ENCODE measurements around the gene PCDHGB4.
"Not testable (repeated sequence)": the region's sequence is repeated elsewhere in the genome, so short reads cannot be mapped to it uniquely, and the experiment has no call there.

The PCDHGB4 gene

DNA sequence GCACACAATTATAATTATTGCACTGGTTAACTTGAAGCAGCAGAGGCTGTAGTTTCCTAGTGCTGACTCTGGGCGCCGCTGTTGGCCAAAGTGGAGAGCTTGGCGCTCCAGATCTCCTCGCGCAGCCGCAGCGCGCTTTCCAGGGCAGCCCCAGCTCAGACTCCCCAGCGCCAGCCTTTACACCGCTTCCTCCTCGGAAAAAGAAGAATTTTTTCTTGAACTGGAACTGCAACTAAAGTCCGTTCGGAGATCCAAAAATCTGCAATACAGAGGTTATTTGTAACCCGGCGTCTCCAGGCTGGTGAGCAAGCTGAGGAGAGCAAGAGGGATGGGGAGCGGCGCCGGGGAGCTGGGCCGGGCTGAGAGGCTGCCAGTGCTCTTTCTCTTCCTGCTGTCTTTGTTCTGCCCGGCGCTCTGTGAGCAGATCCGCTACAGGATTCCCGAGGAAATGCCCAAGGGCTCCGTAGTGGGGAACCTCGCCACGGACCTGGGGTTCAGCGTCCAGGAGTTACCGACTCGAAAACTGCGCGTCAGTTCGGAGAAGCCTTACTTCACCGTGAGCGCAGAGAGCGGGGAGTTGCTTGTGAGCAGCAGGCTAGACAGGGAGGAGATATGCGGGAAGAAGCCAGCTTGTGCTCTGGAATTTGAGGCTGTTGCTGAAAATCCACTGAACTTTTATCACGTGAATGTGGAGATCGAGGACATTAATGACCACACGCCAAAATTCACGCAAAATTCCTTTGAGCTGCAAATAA lies at the start of gene PCDHGB4:
TSS of gene PCDHGB4 (plus strand) at position 142 of the 755 bp plus-strand sequence. CDS start at position 329, 187 bp downstream.
- DNase-seq: peak; percentile 69

DNA sequence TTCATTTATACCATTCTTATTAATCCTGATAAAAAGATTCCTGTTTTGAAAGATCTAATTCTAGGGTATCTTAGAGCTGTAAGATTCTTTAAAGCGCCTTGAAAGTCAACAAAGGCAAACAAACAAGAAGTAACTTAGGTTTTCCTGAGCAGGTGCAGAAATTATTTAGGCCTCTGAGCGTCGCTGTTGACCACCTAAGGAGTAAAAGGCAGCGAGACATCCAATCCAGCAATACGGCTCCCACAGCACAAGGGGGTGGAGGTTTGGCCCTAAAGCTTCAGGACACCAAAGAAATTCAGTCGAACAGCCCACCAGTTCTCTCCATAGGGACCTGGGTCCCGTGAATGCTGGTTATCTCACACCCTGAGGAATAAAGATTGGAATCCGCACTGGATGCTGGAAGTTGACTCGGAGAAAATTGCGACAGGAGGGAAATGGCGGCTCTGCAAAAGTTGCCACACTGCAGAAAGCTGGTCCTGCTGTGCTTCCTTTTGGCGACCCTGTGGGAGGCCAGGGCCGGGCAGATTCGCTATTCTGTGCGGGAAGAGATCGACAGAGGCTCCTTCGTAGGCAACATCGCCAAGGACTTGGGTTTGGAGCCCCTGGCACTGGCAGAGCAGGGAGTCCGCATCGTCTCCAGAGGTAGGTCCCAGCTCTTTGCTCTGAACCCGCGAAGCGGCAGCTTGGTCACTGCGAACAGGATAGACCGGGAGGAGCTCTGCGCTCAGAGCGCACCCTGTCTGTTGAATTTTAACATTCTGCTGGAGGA lies 48.8 kb upstream of the PCDHGB4 start, which contains the start of gene PCDHGA2:
TSS of gene PCDHGA2 (plus strand) at position 223 of the 769 bp plus-strand sequence.
- DNase-seq: no peak

DNA sequence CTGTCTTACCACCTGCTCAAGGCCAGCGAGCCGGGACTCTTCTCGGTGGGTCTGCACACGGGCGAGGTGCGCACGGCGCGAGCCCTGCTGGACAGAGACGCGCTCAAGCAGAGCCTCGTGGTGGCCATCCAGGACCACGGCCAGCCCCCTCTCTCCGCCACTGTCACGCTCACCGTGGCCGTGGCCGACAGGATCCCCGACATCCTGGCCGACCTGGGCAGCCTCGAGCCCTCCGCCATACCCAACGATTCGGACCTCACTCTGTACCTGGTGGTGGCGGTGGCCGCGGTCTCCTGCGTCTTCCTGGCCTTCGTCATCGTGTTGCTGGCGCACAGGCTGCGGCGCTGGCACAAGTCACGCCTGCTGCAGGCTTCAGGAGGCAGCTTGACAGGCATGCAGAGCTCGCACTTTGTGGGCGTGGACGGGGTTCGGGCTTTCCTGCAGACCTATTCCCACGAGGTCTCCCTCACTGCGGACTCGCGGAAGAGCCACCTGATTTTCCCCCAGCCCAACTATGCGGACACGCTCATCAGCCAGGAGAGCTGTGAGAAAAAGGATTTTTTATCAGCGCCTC lies 46.6 kb upstream of the PCDHGB4 start:
- not testable (repeated sequence) for DNase-seq

DNA sequence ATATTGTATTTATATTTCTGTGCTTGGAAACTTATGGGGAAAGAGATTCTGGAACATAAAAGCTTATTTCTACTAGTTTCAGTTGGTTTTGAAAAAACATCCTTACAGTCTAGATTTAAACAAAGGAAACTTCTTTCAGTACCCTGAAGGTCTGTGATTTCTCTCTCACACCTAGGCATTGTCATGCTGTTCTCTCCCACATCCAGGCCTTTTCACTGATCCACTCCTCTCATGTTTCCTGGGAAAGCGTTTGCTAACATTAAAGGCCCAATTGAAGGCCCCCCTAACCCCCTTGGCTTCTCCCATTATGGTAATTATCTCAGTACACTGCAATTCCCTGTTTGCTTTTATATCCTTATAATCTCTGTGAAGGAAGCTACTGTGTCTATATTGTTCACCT lies 44.7 kb upstream of the PCDHGB4 start:
- no peak for DNase-seq

DNA sequence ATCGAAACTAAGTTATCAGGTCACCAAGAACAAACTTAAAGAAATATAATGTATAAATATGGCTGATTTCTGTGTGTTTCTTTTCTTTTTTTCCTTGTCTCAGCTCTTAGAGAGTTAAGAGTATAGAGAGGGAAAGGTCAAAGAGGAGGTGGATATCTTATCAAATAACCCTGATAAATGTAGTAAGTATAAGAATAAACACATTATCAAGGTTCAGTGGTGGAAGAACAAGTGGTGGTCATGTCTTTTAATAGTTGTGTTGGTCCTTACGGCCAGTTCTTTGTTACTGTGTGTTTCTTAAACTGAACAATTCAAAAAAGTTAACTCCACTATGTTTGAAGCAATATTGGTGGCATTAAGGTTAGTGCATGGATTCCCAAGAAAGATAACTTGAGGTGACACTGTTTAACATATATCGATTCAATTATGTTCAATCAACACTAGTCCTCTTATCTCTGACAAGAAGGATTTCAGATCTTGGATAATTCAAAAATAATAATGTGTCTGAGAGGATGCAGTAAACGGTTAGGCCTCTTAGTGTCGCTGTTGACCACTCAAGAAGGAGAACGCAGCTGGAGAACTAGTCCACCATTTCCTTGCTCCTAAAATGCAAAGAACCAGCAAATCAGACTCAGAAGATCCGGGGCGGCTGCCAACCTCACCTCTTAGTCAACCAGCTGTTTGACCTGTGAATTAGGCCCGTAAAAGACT lies 44.1 kb upstream of the PCDHGB4 start, which contains the start of gene PCDHGA3:
TSS of gene PCDHGA3 (plus strand) at position 588 of the 711 bp plus-strand sequence. CDS start 205 bp downstream, outside the sequence.
- no peak for DNase-seq

DNA sequence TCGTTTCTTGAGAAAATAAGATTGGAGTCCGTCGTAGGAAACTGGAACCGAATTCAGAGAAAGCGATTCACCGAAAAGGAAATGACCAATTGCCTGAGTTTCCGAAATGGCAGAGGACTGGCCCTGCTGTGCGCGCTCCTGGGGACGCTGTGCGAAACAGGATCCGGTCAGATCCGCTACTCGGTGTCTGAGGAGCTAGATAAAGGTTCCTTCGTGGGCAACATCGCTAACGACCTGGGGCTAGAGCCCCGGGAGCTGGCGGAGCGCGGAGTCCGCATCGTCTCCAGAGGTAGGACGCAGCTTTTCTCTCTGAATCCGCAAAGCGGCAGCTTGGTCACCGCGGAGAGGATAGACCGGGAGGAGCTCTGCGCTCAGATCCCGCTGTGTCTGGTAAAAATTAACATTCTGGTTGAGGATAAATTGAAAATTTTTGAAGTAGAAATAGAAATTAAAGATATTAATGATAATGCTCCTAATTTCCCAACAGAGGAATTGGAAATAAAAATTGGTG lies 43.5 kb upstream of the PCDHGB4 start:
- DNase-seq: no peak

DNA sequence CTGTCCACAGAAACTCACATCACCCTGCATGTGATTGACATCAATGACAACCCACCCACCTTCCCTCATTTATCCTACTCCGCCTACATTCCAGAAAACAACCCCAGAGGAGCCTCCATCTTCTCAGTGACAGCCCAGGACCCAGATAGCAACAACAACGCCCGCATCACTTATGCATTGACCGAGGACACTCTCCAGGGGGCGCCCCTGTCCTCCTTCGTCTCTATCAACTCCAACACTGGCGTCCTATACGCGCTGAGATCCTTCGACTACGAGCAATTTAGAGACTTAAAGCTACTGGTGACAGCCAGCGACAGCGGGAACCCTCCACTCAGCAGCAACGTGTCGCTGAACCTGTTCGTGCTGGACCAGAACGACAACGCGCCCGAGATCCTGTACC lies 42.2 kb upstream of the PCDHGB4 start:
- no peak for DNase-seq

DNA sequence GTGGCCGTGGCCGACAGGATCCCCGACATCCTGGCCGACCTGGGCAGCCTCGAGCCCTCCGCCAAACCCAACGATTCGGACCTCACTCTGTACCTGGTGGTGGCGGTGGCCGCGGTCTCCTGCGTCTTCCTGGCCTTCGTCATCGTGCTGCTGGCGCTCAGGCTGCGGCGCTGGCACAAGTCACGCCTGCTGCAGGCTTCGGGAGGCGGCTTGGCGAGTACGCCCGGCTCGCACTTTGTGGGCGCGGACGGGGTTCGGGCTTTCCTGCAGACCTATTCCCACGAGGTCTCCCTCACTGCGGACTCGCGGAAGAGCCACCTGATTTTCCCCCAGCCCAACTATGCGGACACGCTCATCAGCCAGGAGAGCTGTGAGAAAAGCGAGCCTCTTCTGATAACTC lies 41.5 kb upstream of the PCDHGB4 start:
- not testable (repeated sequence) for DNase-seq

DNA sequence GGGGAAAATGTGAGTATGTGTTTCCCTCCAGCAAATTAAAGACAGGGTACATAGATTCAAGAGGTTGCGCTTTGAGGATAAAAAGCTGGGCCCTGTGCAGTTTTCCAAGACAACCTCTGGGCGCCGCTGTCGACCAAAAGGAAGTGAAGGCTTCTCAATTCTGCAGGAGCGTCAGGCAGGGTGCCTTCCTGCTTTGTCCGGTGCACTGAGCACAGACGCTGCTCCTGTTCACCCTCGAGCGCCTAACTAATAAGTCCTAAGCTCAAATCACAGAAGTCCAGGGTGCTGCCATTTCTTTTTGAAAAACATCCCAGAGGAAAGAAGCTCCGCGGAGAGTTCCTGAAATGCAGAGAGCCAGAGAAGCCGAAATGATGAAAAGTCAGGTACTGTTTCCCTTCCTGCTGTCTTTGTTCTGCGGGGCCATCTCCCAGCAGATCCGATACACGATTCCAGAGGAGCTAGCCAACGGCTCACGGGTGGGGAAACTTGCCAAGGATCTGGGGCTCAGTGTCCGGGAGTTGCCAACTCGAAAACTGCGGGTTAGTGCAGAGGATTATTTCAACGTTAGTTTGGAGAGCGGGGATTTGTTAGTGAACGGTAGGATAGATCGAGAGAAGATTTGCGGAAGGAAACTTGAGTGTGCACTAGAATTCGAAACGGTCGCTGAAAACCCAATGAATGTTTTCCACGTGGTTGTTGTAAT lies 37.4 kb upstream of the PCDHGB4 start, which contains the start of gene PCDHGB1:
TSS of gene PCDHGB1 (plus strand) at position 183 of the 703 bp plus-strand sequence. CDS start at position 345, 162 bp downstream.
- peak; percentile 72 for DNase-seq

DNA sequence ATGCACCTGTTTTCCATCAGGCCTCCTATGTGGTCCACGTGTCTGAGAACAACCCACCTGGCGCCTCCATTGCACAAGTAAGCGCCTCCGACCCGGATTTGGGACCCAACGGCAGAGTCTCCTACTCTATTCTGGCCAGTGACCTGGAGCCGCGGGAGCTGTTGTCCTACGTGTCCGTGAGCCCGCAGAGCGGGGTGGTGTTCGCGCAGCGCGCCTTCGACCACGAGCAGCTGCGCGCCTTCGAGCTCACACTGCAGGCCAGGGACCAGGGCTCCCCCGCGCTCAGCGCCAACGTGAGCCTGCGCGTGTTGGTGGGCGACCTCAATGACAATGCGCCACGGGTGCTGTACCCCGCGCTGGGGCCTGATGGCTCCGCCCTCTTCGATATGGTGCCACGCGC lies 35.9 kb upstream of the PCDHGB4 start:
- no peak for DNase-seq

DNA sequence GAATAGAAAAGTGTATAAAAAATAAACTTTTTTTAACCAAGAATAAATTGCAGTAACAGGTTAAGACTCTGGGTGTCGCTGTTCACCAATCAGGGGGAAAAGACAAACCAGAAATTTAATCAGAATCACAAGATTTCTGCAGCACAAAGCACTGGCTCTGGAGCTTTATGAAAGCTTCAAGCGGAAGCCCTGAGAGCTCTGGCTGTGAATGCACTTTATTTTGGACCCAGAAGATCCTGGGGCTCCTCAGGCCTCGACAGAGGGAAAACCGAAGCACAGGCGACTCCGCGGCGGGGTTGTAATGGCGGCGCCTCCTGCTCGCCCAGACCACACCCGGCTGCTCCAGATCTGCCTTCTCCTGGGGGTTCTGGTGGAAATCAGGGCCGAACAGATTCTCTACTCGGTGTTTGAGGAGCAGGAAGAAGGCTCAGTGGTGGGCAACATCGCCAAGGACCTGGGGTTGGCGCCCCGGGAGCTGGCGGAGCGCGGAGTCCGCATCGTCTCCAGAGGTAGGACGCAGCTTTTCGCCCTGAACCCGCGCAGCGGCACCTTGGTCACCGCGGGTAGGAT lies 32.5 kb upstream of the PCDHGB4 start, which contains the start of gene PCDHGA4:
TSS of gene PCDHGA4 (plus strand) at position 122 of the 570 bp plus-strand sequence. CDS start at position 209, 87 bp downstream.
- DNase-seq: no peak

DNA sequence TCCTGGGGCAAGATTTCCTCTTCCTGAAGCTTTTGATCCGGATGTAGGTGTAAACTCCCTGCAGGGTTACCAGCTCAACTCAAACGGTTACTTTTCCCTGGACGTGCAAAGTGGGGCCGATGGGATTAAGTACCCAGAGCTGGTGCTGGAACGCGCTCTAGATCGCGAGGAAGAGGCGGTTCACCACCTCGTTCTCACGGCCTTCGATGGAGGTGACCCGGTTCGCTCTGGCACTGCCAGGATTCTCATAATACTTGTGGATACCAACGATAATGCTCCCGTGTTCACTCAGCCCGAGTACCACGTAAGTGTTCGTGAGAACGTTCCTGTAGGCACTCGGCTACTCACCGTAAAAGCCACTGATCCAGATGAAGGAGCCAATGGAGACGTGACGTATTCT lies 31.9 kb upstream of the PCDHGB4 start:
- no peak for DNase-seq

DNA sequence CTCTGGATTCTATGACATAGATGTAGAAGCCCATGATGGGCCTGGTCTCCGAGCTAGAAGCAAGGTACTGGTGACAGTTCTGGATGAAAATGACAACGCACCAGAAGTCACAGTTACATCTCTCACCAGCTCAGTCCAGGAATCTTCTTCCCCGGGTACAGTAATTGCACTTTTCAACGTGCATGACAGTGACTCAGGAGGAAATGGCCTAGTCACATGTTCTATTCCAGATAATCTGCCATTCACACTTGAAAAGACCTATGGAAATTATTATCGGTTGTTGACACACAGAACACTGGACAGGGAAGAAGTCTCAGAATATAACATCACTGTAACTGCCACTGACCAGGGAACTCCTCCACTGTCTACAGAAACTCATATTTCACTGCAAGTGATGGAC lies 31.4 kb upstream of the PCDHGB4 start:
- DNase-seq: no peak

DNA sequence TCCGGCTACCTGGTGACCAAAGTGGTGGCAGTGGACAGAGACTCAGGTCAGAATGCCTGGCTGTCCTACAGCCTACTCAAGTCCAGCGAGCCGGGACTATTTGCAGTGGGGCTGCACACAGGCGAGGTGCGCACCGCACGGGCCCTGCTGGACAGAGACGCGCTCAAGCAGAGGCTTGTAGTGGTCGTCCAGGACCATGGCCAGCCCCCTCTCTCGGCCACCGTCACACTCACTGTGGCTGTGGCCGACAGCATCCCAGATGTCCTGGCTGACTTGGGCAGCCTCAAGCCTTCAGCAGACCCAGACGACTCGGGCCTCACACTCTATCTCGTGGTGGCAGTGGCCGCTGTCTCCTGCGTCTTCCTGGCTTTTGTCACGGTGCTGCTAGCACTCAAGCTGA lies 30.5 kb upstream of the PCDHGB4 start:
- no peak for DNase-seq

DNA sequence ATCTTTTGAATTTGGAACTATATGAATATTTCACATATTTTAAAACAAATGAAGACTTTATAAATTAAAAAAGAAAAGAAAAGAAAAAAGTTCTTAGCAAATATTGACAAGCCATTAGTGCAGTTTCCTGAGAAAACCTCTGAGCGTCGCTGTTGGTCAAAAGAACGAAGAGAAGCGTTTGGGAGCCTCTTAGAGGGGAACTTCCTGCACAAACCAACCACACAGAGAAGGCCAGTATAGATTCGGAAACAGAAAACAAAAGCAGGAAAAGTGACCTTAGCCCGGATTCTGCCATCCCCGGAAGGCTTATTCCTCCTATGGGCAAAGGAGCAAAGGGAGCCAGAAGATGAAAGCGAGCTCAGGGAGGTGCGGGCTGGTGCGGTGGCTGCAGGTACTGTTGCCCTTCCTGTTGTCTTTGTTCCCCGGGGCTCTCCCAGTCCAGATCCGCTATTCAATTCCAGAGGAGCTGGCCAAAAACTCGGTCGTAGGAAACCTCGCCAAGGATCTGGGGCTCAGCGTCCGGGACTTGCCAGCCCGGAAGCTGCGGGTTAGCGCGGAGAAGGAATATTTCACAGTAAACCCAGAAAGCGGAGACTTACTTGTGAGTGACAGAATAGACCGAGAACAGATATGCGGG lies 27.6 kb upstream of the PCDHGB4 start, which contains the start of gene PCDHGB2:
TSS of gene PCDHGB2 (plus strand) at position 205 of the 637 bp plus-strand sequence. CDS start at position 347, 142 bp downstream.
- DNase-seq: no peak

DNA sequence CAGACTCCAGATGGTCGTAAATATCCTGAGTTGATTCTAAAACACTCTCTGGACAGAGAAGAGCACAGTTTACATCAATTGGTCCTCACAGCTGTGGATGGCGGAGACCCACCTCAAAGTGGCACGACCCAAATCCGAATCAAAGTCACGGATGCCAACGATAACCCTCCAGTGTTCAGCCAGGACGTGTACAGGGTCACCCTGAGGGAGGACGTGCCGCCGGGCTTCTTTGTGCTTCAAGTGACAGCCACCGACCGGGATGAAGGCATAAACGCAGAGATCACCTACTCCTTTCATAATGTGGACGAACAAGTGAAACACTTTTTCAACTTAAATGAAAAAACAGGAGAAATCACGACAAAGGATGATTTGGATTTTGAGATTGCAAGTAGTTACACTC lies 26.8 kb upstream of the PCDHGB4 start:
- DNase-seq: no peak

DNA sequence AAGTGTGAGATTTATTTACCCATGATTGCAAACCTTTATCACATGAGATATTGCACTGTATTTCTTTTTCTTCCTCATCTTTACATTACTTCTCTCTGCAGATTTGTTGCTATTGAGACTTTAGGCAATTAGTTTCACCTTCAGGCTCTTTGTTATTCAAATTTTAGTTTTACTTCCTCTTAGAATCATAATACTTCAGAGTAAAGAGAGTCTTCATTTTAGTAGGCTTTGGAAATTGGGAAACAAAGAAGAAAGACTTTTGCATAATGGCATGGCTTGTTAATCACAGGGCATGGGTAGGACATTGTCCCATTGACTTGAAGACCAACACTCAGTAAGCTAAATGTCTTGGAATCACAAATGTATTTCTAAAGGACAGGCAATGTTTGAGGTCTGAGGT lies 24.8 kb upstream of the PCDHGB4 start:
- no peak for DNase-seq

DNA sequence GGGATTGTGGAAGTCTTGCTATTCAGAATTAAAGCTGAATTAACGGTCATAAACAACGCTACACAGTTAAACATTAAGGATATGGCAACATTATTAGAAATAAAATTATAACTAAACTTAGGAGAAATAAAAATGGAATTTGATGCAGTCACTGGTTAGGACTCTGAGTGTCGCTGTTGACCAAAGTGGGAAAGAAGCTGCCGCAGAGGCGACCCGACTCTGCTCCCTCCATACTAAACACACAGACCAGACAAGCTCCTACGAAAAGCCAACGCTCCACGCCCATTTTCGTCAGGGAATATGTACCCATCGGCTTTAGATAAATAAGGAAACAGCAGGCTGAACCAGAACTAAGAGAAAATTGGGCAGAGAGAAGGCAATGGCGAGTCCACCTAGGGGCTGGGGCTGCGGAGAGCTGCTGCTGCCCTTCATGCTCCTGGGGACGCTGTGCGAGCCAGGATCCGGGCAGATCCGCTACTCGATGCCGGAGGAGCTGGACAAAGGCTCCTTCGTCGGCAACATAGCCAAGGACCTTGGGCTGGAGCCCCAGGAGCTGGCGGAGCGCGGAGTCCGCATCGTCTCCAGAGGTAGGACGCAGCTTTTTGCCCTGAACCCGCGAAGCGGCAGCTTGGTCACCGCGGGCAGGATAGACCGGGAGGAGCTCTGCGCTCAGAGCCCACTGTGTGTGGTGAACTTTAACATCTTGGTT lies 23.4 kb upstream of the PCDHGB4 start, which contains the start of gene PCDHGA5:
TSS of gene PCDHGA5 (plus strand) at position 211 of the 709 bp plus-strand sequence. CDS start at position 380, 169 bp downstream.
- no peak for DNase-seq

DNA sequence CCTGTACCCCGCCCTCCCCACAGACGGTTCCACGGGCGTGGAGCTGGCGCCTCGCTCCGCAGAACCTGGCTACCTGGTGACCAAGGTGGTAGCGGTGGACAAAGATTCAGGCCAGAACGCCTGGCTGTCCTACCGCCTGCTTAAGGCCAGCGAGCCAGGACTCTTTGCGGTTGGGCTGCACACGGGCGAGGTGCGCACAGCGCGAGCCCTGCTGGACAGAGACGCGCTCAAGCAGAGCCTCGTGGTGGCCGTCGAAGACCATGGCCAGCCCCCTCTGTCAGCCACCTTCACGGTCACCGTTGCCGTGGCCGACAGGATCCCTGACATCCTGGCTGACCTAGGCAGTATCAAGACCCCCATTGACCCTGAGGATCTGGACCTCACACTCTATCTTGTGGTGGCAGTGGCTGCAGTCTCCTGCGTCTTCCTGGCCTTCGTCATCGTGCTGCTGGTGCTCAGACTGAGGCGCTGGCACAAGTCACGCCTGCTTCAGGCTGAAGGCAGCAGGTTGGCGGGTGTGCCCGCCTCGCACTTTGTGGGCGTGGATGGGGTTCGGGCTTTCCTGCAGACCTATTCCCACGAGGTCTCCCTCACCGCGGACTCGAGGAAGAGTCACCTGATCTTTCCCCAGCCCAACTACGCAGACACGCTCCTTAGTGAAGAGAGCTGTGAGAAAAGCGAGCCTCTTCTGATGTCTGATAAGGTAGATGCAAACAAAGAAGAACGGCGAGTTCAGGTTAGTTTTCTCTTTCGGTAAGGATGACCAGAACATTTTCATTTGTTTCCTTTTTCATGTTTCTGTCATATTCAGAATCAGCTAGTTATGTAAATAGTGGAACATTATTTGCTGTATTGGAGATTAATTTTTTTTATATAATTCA lies 21.2 kb upstream of the PCDHGB4 start:
- no peak for DNase-seq

Measured in activated effector memory CD4-positive, alpha-beta T cell treated with anti-CD3 and anti-CD28 coated beads, Interleukin-2, amount 50 U/mL, for 16 hours (primary cell).